Upper lobe of left lung (tissue), 4 donors: ENCODE results near the gene WNT9B.

ENCODE experiments used
- CTCF ChIP-seq, 6 experiments: fragments of 450-650 bp in 4 of 6; fragments of 200-600 bp in 2 of 6; sonication (generic) in 2 of 6; IDR thresholded peaks; one replicate each; pipeline ENCODE4 v1.5.1; 2016 to 2019; ENCODE audit warnings: antibody characterized with exemption in 6 of 6
- POLR2A ChIP-seq, 4 donors: fragments of 450-650 bp; IDR thresholded peaks; one replicate each; pipeline ENCODE4 v1.5.1; 2016 to 2017; ENCODE audit warnings: antibody characterized with exemption in 4 of 4, mild to moderate bottlenecking in 2 of 4
- POLR2AphosphoS5 ChIP-seq, 2 donors: sonication (generic); formaldehyde crosslinking; IDR thresholded peaks; one replicate each; pipeline ENCODE4 v1.5.1; 2017; ENCODE audit warnings: antibody characterized with exemption in 2 of 2

GRCh38 chr17:46922487-46922803 lies 71.1 kb downstream of the WNT9B start:
- TF ChIP-seq CTCF (IDR thresholded peaks at IDR 0.05) (no peak), POLR2A (IDR thresholded peaks at IDR 0.05) (no peak), POLR2AphosphoS5 (IDR thresholded peaks at IDR 0.05) (no peak)
